Measurements from ENCODE around the gene RPTOR. TPM values are rescaled to one million over a fixed set of nuclear protein-coding genes. Genes with fewer than 3 reads are reported as not detected.
"Not testable (repeated sequence)": the region's sequence is repeated elsewhere in the genome, so short reads cannot be mapped to it uniquely, and the experiment has no call there.

The RPTOR gene
- total RNA-seq, 1 experiment from 2014 or later = 25.1 TPM

GRCh38 chr17:80795090-80795580 is 250.5 kb downstream of the RPTOR start:
- DNase-seq (ENCODE audit: low read depth) = no peak

- DNase-seq (ENCODE audit: low read depth) = no peak
Observed at GRCh38 chr17:80795754-80796153, 251.1 kb downstream of the RPTOR start.

- DNase-seq (ENCODE audit: low read depth) = peak; percentile 34
Observed at GRCh38 chr17:80796430-80796861, 251.8 kb downstream of the RPTOR start.

- DNase-seq (ENCODE audit: low read depth) = not testable (repeated sequence)
Observed at GRCh38 chr17:80797222-80797621, 252.6 kb downstream of the RPTOR start.

GRCh38 chr17:80797741-80798594 is 253.3 kb downstream of the RPTOR start:
- DNase-seq (ENCODE audit: low read depth) = no peak

GRCh38 chr17:80798595-80799537 is 254.2 kb downstream of the RPTOR start:
- no peak for DNase-seq (ENCODE audit: low read depth)

- no peak for DNase-seq (ENCODE audit: low read depth)
Observed at GRCh38 chr17:80799538-80800480, 255.2 kb downstream of the RPTOR start.

- DNase-seq (ENCODE audit: low read depth) = no peak
Observed at GRCh38 chr17:80800481-80801391, 256.1 kb downstream of the RPTOR start.

GRCh38 chr17:80802626-80803450 is 258.2 kb downstream of the RPTOR start:
- no peak for DNase-seq (ENCODE audit: low read depth)

GRCh38 chr17:80803451-80804428 is 259.1 kb downstream of the RPTOR start:
- DNase-seq (ENCODE audit: low read depth) = no peak

GRCh38 chr17:80804466-80804865 is 259.8 kb downstream of the RPTOR start:
- no peak for DNase-seq (ENCODE audit: low read depth)

- no peak for DNase-seq (ENCODE audit: low read depth)
Observed at GRCh38 chr17:80805032-80805751, 260.6 kb downstream of the RPTOR start.

- DNase-seq (ENCODE audit: low read depth) = no peak
Observed at GRCh38 chr17:80807014-80807413, 262.4 kb downstream of the RPTOR start.

- DNase-seq (ENCODE audit: low read depth) = no peak
Observed at GRCh38 chr17:80807882-80808281, 263.2 kb downstream of the RPTOR start.

- DNase-seq (ENCODE audit: low read depth) = no peak
Observed at GRCh38 chr17:80811181-80812105, 266.8 kb downstream of the RPTOR start.

Measured in LHCN-M2 (cell line).